Caco-2 (cell line): ENCODE measurements around the gene SLC37A1. TPM values are rescaled to one million over a fixed set of nuclear protein-coding genes. Genes with fewer than 3 reads are reported as not detected.

Experiments
- BruUV-seq: library from RNA; stranded (reverse); fragments of 400-500 nt; replicated peaks from 2 replicates; lab custom pipeline; 2021; lab: Mats Ljungman, UMichigan
- CTCF ChIA-PET: fragments of 300-600 bp; sonication (Branson Sonifier 250); formaldehyde crosslinking; loops from one replicate; lab custom pipeline; 2022; ENCODE audit warnings: antibody characterized with exemption; lab: Charles Lee
- POLR2A ChIA-PET: fragments of 300-600 bp; sonication (Branson Sonifier 250); formaldehyde crosslinking; loops from one replicate; lab custom pipeline; 2022; ENCODE audit warnings: antibody characterized with exemption; lab: Charles Lee
- DNase-seq, 2 experiments: peaks; one replicate each; pipeline versions ENCODE4 v3.0.0 to v3.0.0-alpha.2; 2020 to 2022
- H3K27me3 ChIP-seq: replicated peaks from 2 replicates; pipeline ENCODE4 v1.6.0; 2011; ENCODE audit warnings: low read length; ENCODE audit not compliant: control insufficient read depth, insufficient read depth
- H3K36me3 ChIP-seq: 2 replicates; pipeline ENCODE4 v1.5.1; 2011; ENCODE audit warnings: low read length; ENCODE audit not compliant: control insufficient read depth, insufficient read depth
- H3K4me1 ChIP-seq: fragments of 250-450 bp; sonication (Bioruptor Pico); 2 replicates; pipeline ENCODE4 v1.5.1; 2020; ENCODE audit warnings: mild to moderate bottlenecking
- H3K4me3 ChIP-seq: 2 replicates; pipeline ENCODE4 v1.5.1; 2011; ENCODE audit warnings: low read depth, mild to moderate bottlenecking, control low read depth, low read length
- H3K9me3 ChIP-seq: fragments of 250-450 bp; sonication (Bioruptor Pico); 2 replicates; pipeline ENCODE4 v1.5.1; 2020; ENCODE audit warnings: mild to moderate bottlenecking, moderate library complexity
- H3K27ac Mint-ChIP-seq: one replicate; pipeline ENCODE4 v1.8.0; 2022; ENCODE audit warnings: mixed read lengths; ENCODE audit not compliant: unreplicated experiment
- H3K27me3 Mint-ChIP-seq: one replicate; pipeline ENCODE4 v1.8.0; 2022; ENCODE audit warnings: mixed read lengths; ENCODE audit not compliant: insufficient read depth, unreplicated experiment
- H3K36me3 Mint-ChIP-seq: one replicate; pipeline ENCODE4 v1.8.0; 2022; ENCODE audit warnings: mild to moderate bottlenecking, mixed read lengths; ENCODE audit not compliant: insufficient read depth, unreplicated experiment
- H3K4me1 Mint-ChIP-seq: one replicate; pipeline ENCODE4 v1.8.0; 2022; ENCODE audit warnings: low read depth, mixed read lengths; ENCODE audit not compliant: unreplicated experiment
- H3K4me3 Mint-ChIP-seq: one replicate; pipeline ENCODE4 v1.8.0; 2022; ENCODE audit warnings: mild to moderate bottlenecking, moderate library complexity, mixed read lengths; ENCODE audit not compliant: unreplicated experiment
- H3K9me3 Mint-ChIP-seq: one replicate; pipeline ENCODE4 v1.8.0; 2022; ENCODE audit warnings: mixed read lengths; ENCODE audit not compliant: unreplicated experiment
- intact Hi-C: fragments of 100-400 bp; cut with micrococcal nuclease; formaldehyde crosslinking; loops from one replicate; pipeline ENCODE4 v1.10.0; 2022; ENCODE audit not compliant: unreplicated experiment
- total RNA-seq: library from RNA; stranded (reverse); gene quantifications from 2 replicates; pipeline ENCODE4 v1.2.3, GENCODE V29; 2022
- TF ChIP-seq, protein P1 (sequence below), 2 experiments: fragments of 200-600 bp in 1 of 2; IDR thresholded peaks; 1 replicate in 1 of 2; 2 replicates in 1 of 2; pipeline versions ENCODE4 v1.5.1 to v1.8.0; 2011 to 2022; ENCODE audit warnings: antibody characterized with exemption in 1 of 2, control low read depth in 1 of 2, inconsistent platforms in 1 of 2, low read depth in 1 of 2, low read length in 1 of 2, mild to moderate bottlenecking in 1 of 2, moderate library complexity in 1 of 2; ENCODE audit not compliant: insufficient read depth in 1 of 2, severe bottlenecking in 1 of 2, unreplicated experiment in 1 of 2

Gene SLC37A1
- total RNA-seq, 1 experiment from 2014 or later, result 9.8 TPM

GRCh38 chr21:42617486-42617885 lies 103.8 kb downstream of the SLC37A1 start:
- Histone ChIP-seq H3K4me1 (peaks cover 13% of the 10 kb centered on the region), H3K9me3 (no peaks in the 10 kb centered on the region), H3K4me3 (no peak overlapping the region), H3K36me3 (no peaks in the 10 kb centered on the region), H3K27me3 (no peaks in the 10 kb centered on the region)
- ChIA-PET CTCF (interaction anchor here (2.0 kb wide), 1 partner anchor 24 kb away, joined by 14 read pairs; no protein-coding TSS in a partner anchor), POLR2A (no interaction called here)
- no peak for DNase-seq
- H3K27me3 Mint-ChIP-seq, result no peaks in the 10 kb centered on the region
- no peaks in the 10 kb centered on the region for H3K36me3 Mint-ChIP-seq
- TF ChIP-seq, protein P1, sequence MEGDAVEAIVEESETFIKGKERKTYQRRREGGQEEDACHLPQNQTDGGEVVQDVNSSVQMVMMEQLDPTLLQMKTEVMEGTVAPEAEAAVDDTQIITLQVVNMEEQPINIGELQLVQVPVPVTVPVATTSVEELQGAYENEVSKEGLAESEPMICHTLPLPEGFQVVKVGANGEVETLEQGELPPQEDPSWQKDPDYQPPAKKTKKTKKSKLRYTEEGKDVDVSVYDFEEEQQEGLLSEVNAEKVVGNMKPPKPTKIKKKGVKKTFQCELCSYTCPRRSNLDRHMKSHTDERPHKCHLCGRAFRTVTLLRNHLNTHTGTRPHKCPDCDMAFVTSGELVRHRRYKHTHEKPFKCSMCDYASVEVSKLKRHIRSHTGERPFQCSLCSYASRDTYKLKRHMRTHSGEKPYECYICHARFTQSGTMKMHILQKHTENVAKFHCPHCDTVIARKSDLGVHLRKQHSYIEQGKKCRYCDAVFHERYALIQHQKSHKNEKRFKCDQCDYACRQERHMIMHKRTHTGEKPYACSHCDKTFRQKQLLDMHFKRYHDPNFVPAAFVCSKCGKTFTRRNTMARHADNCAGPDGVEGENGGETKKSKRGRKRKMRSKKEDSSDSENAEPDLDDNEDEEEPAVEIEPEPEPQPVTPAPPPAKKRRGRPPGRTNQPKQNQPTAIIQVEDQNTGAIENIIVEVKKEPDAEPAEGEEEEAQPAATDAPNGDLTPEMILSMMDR (IDR thresholded peaks at IDR 0.05; ENCODE audit: insufficient read depth in 1 of 2, low read depth in 1 of 2, low read length in 1 of 2, severe bottlenecking in 1 of 2, unreplicated experiment in 1 of 2), result no peak
- H3K4me1 Mint-ChIP-seq, result no peaks in the 10 kb centered on the region
- no peaks in the 10 kb centered on the region for H3K9me3 Mint-ChIP-seq
- no TSS peak for BruUV-seq
- no peak overlapping the region for H3K4me3 Mint-ChIP-seq
- intact Hi-C loops, result no loop called here
- H3K27ac Mint-ChIP-seq, result no peak overlapping the region

DNA sequence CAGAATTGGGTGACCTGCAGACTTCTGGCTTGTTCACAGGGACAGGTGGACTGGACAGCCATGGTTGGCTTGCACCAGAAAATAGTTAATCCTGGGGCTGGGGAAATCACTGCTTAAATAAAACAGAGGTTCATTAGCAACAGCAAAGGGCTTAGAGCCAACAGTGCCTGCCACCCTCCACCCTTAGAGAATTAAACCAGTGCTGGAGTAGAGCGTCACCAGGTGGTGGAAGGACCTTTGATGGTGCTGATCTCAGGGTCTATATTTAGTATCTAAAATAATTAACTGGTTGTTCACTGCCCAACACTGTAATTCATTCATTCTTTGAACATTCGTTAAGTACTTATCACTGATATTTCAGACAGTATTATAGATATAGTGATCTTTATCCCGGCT lies 105.1 kb downstream of the SLC37A1 start:
- no peaks in the 10 kb centered on the region for H3K27me3 Mint-ChIP-seq

DNA sequence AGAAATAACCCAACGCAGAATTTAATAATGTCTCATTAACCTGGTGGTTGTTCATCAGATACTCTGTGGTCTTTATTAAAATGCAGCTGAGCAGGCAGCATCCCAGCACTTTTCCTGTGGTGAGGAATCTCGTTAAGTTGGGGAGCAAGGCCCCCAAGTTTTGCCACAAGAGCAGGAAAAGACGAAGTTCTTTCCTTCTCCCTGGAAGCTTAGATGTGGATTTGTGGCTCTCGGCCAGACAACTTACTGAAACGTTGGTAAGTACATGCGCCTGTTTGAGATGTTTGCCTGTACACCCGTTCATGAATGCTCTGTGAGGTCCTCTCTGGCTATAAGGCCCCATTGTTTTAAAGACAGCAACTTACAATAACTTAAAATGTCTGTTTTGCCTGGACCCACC lies 105.5 kb downstream of the SLC37A1 start:
- H3K9me3 Mint-ChIP-seq, result no peaks in the 10 kb centered on the region
- Histone ChIP-seq H3K36me3 (no peaks in the 10 kb centered on the region), H3K4me3 (no peak overlapping the region), H3K9me3 (no peaks in the 10 kb centered on the region), H3K27me3 (no peaks in the 10 kb centered on the region), H3K4me1 (peaks cover 21% of the 10 kb centered on the region)
- ChIA-PET CTCF (no interaction called here), POLR2A (no interaction called here)
- no TSS peak for BruUV-seq
- H3K4me3 Mint-ChIP-seq, result no peak overlapping the region
- intact Hi-C loops, result no loop called here
- TF ChIP-seq, protein P1 (IDR thresholded peaks at IDR 0.05; ENCODE audit: insufficient read depth in 1 of 2, low read depth in 1 of 2, low read length in 1 of 2, severe bottlenecking in 1 of 2, unreplicated experiment in 1 of 2), result no peak
- H3K4me1 Mint-ChIP-seq, result peaks cover 7% of the 10 kb centered on the region
- no peaks in the 10 kb centered on the region for H3K27me3 Mint-ChIP-seq
- DNase-seq, result no peak
- no peak overlapping the region for H3K27ac Mint-ChIP-seq
- H3K36me3 Mint-ChIP-seq, result no peaks in the 10 kb centered on the region

More for the DNA sequence above, 105.1 kb downstream of the SLC37A1 start:
- BruUV-seq, result no TSS peak
- H3K27ac Mint-ChIP-seq, result no peak overlapping the region
- no peaks in the 10 kb centered on the region for H3K9me3 Mint-ChIP-seq
- Histone ChIP-seq H3K27me3 (no peaks in the 10 kb centered on the region), H3K9me3 (no peaks in the 10 kb centered on the region), H3K4me1 (peaks cover 17% of the 10 kb centered on the region), H3K36me3 (no peaks in the 10 kb centered on the region), H3K4me3 (no peak overlapping the region)
- intact Hi-C loops, result no loop called here
- H3K4me3 Mint-ChIP-seq, result no peak overlapping the region
- TF ChIP-seq, protein P1 (IDR thresholded peaks at IDR 0.05; ENCODE audit: insufficient read depth in 1 of 2, low read depth in 1 of 2, low read length in 1 of 2, severe bottlenecking in 1 of 2, unreplicated experiment in 1 of 2), result no peak
- peaks cover 3% of the 10 kb centered on the region for H3K4me1 Mint-ChIP-seq
- ChIA-PET POLR2A (no interaction called here), CTCF (no interaction called here)
- no peaks in the 10 kb centered on the region for H3K36me3 Mint-ChIP-seq
- no peak for DNase-seq
